ENCODE measurements around the gene SIL1.

DNA sequence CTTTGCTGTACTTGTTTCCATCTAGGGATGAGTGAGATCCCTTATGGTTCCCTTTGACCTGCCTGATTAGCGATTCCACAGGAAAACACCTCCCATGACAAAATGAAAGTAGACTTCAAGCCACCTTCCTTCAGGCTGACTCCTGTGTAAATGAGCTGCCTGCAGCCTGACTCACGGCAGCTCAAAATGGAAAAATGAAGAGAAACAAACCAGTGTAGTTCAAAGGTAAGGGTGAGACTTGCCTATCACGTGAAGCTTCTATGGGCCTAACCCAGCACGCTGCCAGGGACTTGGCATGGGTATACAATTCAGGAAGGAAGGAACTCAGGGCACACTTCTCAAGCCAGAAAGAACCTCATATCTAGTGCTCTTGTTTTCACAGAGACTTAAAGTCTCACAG, 212.9 kb downstream of the SIL1 start:
- TF ChIP-seq EZH2 (IDR thresholded peaks at IDR 0.05; ENCODE audit: insufficient read depth, poor library complexity, severe bottlenecking): no peak
- TF ChIP-seq EZH2phosphoT487 (IDR thresholded peaks at IDR 0.05; ENCODE audit: insufficient read depth, low read depth): no peak
